GM12878 (cell line): ENCODE results near the gene ZNF99. TPM values are rescaled to one million over a fixed set of nuclear protein-coding genes. Genes with fewer than 3 reads are reported as not detected.

ENCODE experiments used
- ATAC-seq: fragments of 200-7000 bp; cut with Tn5 transposase; 3 replicates; pipeline ENCODE4 v1.9.1; 2020; ENCODE audit warnings: mild to moderate bottlenecking, moderate library complexity
- BruUV-seq: library from RNA; stranded (reverse); fragments of 400-500 nt; replicated peaks from 2 replicates; lab custom pipeline; 2021; lab: Mats Ljungman, UMichigan
- CTCF ChIA-PET: fragments of 300-600 bp; sonication (Branson Sonifier 250); formaldehyde crosslinking; extraction: SDS; loops from one replicate; lab custom pipeline; 2021; ENCODE audit warnings: inconsistent platforms; lab: Yijun Ruan, JAX
- POLR2A ChIA-PET: fragments of 350-600 bp; formaldehyde crosslinking; extraction: SDS; loops from one replicate; lab custom pipeline; 2021; ENCODE audit warnings: inconsistent platforms; lab: Charles Lee
- RAD21 ChIA-PET: fragments of 300-600 bp; sonication (Branson Sonifier 250); formaldehyde crosslinking; loops from one replicate; lab custom pipeline; 2023; ENCODE audit warnings: antibody characterized with exemption; ENCODE audit not compliant: unreplicated experiment; lab: Charles Lee
- SMC1A ChIA-PET: fragments of 300-600 bp; sonication (Branson Sonifier 250); formaldehyde crosslinking; loops from one replicate; lab custom pipeline; 2023; ENCODE audit not compliant: unreplicated experiment, uncharacterized antibody; lab: Charles Lee
- DNase-seq: peaks from one replicate; pipeline ENCODE4 v3.0.0-alpha.2; 2011; ENCODE audit warnings: low read depth, low spot score
- FAIRE-seq: peaks from 3 replicates; lab custom pipeline; 2011; peaks lifted over from hg19 to GRCh38; lab: Jason Lieb, UNC
- H2AFZ ChIP-seq: 2 replicates; pipeline ENCODE4 v1.6.0; 2011; ENCODE audit warnings: low read depth, low read length, control low read depth; ENCODE audit not compliant: control insufficient read depth
- H3K27ac ChIP-seq: 2 replicates; pipeline ENCODE4 v1.5.1; 2011; ENCODE audit warnings: control low read depth; ENCODE audit not compliant: control insufficient read depth, insufficient read depth
- H3K27me3 ChIP-seq, 2 experiments: replicated peaks in 1 of 2; 2 replicates each; pipeline versions ENCODE4 v1.6.0 to v1.6.1; 2011; ENCODE audit warnings: low read length in 1 of 2; ENCODE audit not compliant: control insufficient read depth in 2 of 2, insufficient read depth in 2 of 2
- H3K36me3 ChIP-seq, 2 experiments: 2 replicates each; pipeline ENCODE4 v1.5.1; 2011; ENCODE audit warnings: low read length in 1 of 2; ENCODE audit not compliant: control insufficient read depth in 2 of 2, insufficient read depth in 2 of 2
- H3K4me1 ChIP-seq: 2 replicates; pipeline ENCODE4 v1.6.1; 2011; ENCODE audit warnings: mild to moderate bottlenecking, low read length, moderate library complexity, mixed read lengths; ENCODE audit not compliant: control insufficient read depth, insufficient read depth
- H3K4me2 ChIP-seq: 2 replicates; pipeline ENCODE4 v1.6.0; 2011; ENCODE audit warnings: control low read depth; ENCODE audit not compliant: control insufficient read depth, insufficient read depth
- H3K4me3 ChIP-seq: fragments of 200-600 bp; sonication (generic); 2 replicates; pipeline ENCODE4 v1.5.1; 2016
- H3K79me2 ChIP-seq: 2 replicates; pipeline ENCODE4 v1.6.0; 2011; ENCODE audit warnings: low read length; ENCODE audit not compliant: control insufficient read depth, insufficient read depth
- H3K9ac ChIP-seq: 2 replicates; pipeline ENCODE4 v1.8.0; 2011; ENCODE audit warnings: low read length, control low read depth, mixed read lengths; ENCODE audit not compliant: control insufficient read depth, insufficient read depth
- H3K9me3 ChIP-seq: replicated peaks from 3 replicates; pipeline ENCODE4 v1.5.1; 2011; ENCODE audit warnings: mild to moderate bottlenecking, low read length; ENCODE audit not compliant: control insufficient read depth, insufficient read depth
- H4K20me1 ChIP-seq: 2 replicates; pipeline ENCODE4 v1.6.0; 2011; ENCODE audit not compliant: control insufficient read depth, insufficient read depth
- CTCF ChIP-seq, 3 experiments: IDR thresholded peaks in 2 of 3; conservative IDR thresholded peaks in 1 of 3; 2 replicates each; pipeline ENCODE4 v1.5.1; 2011; ENCODE audit warnings: low read depth in 3 of 3, low read length in 3 of 3, mild to moderate bottlenecking in 3 of 3, control low read depth in 2 of 3, moderate library complexity in 2 of 3, inconsistent platforms in 1 of 3, mixed read lengths in 1 of 3; ENCODE audit not compliant: control insufficient read depth in 2 of 3, insufficient read depth in 1 of 3; ENCODE audit errors: extremely low read depth in 1 of 3
- ESRRA ChIP-seq: IDR thresholded peaks from 2 replicates; pipeline ENCODE4 v1.6.1; 2012; ENCODE audit warnings: mild to moderate bottlenecking, low read length, improper control_type of control experiment
- MEF2B ChIP-seq: fragments of 450-650 bp; IDR thresholded peaks from 2 replicates; pipeline ENCODE4 v1.6.1; 2018; ENCODE audit warnings: mild to moderate bottlenecking, moderate library complexity; ENCODE audit not compliant: partially characterized antibody, poor library complexity, severe bottlenecking
- NR2F1 ChIP-seq: fragments of 450-650 bp; conservative IDR thresholded peaks from 2 replicates; pipeline ENCODE4 v1.6.1; 2017; ENCODE audit warnings: mild to moderate bottlenecking
- POLR2A ChIP-seq: IDR thresholded peaks from 2 replicates; pipeline ENCODE4 v1.6.1; 2011; ENCODE audit warnings: low read depth, mild to moderate bottlenecking, low read length
- POLR2AphosphoS2 ChIP-seq: IDR thresholded peaks from 2 replicates; pipeline ENCODE4 v1.6.1; 2011; ENCODE audit warnings: low read depth, mild to moderate bottlenecking, low read length, improper control_type of control experiment, moderate library complexity
- POU2F2 ChIP-seq: IDR thresholded peaks from 3 replicates; pipeline ENCODE4 v1.6.1; 2011; ENCODE audit warnings: low read depth, mild to moderate bottlenecking, low read length, borderline replicate concordance
- RUNX3 ChIP-seq: IDR thresholded peaks from 2 replicates; pipeline ENCODE4 v1.6.1; 2012; ENCODE audit warnings: low read length, inconsistent platforms
- SIN3A ChIP-seq: IDR thresholded peaks from 2 replicates; pipeline ENCODE4 v1.6.1; 2012; ENCODE audit warnings: low read depth, low read length, improper control_type of control experiment
- SPI1 ChIP-seq: IDR thresholded peaks from 2 replicates; pipeline ENCODE4 v1.6.1; 2011; ENCODE audit warnings: low read depth, mild to moderate bottlenecking, low read length, moderate library complexity, borderline replicate concordance; ENCODE audit not compliant: insufficient read depth
- TCF12 ChIP-seq: IDR thresholded peaks from 2 replicates; pipeline ENCODE4 v1.6.1; 2011; ENCODE audit warnings: low read depth, mild to moderate bottlenecking, low read length
- YBX1 ChIP-seq: fragments of 450-650 bp; IDR thresholded peaks from 2 replicates; pipeline ENCODE4 v1.6.1; 2016; ENCODE audit warnings: antibody characterized with exemption
- ZNF24 ChIP-seq: fragments of 450-650 bp; IDR thresholded peaks from 2 replicates; pipeline ENCODE4 v1.6.1; 2017; ENCODE audit warnings: antibody characterized with exemption, mild to moderate bottlenecking
- ZNF687 ChIP-seq: fragments of 450-650 bp; IDR thresholded peaks from 2 replicates; pipeline ENCODE4 v1.6.1; 2017; ENCODE audit warnings: mild to moderate bottlenecking, moderate library complexity
- WGBS: methylation state at CpG from one replicate; pipeline ENCODE4 v1.1.6; 2016; ENCODE audit warnings: low lambda C conversion rate; ENCODE audit not compliant: insufficient replicate concordance, insufficient coverage; ENCODE audit errors: missing lambda C conversion rate; 5-methylcytosine and 5-hydroxymethylcytosine counted together
- in situ Hi-C: fragments of 300-500 bp; cut with MboI; formaldehyde crosslinking; loops from 9 replicates; pipeline ENCODE4 v1.14.3; 2018; ENCODE audit warnings: mixed read lengths
- intact Hi-C: fragments of 100-400 bp; cut with micrococcal nuclease; formaldehyde crosslinking; loops from one replicate; pipeline ENCODE4 v1.14.2; 2022; ENCODE audit not compliant: unreplicated experiment
- polyA plus RNA-seq, 11 experiments: library from polyadenylated mRNA; depleted of rRNA in 4 of 11; unstranded in 6 of 11; stranded (reverse) in 5 of 11; fragments of >200 nt; fragmentation: Nextera tagmentation in 4 of 11; fragmentation: Illumina TruSeq in 1 of 11; extraction: Ambion mirVana in 4 of 11; extraction: Trizol in 1 of 11; gene quantifications; 1 replicate in 1 of 11; 2 replicates in 10 of 11; pipeline versions ENCODE4 v1.2.1 to v1.2.3, GENCODE V29; 2011 to 2016; ENCODE audit warnings: inconsistent platforms in 2 of 11, missing spikeins in 2 of 11, low read depth in 1 of 11
- total RNA-seq, 4 experiments: library from RNA; depleted of rRNA in 3 of 4; stranded (reverse); fragments of >200 nt in 3 of 4; fragmentation: Illumina TruSeq in 1 of 4; extraction: Trizol in 1 of 4; gene quantifications; 2 replicates each; pipeline versions ENCODE4 v1.2.1 to v1.2.3, GENCODE V29; 2013 to 2021

ZNF99 gene
- total and polyA plus RNA-seq, 10 of the 15 experiments (the other 5 are each of a cell fraction or from before 2014, with no cell fraction given), result not detected

- TF ChIP-seq ZNF687 (no peak), NR2F1 (no peak), POLR2A (no peak)
These were observed 47.3 kb upstream of the ZNF99 start (continued) for GRCh38 chr19:22831211-22831610.

- no TSS peak for BruUV-seq
- CTCF ChIA-PET, result no interaction called here
These were observed 30.2 kb upstream of the ZNF99 start for GRCh38 chr19:22814124-22814523.

More at GRCh38 chr19:22814124-22814523, 30.2 kb upstream of the ZNF99 start:
- Histone ChIP-seq H3K27me3 (no peaks in the 10 kb centered on the region), H2AFZ (no peak overlapping the region), H3K27ac (no peak overlapping the region), H3K4me3 (no peak overlapping the region), H3K79me2 (no peaks in the 10 kb centered on the region), H3K9me3 (no peaks in the 10 kb centered on the region; the same call in 2 of the 3 replicates), H3K4me2 (no peak overlapping the region), H3K36me3 (no peaks in the 10 kb centered on the region), H3K4me1 (no peaks in the 10 kb centered on the region), H3K9ac (no peak overlapping the region), H4K20me1 (no peaks in the 10 kb centered on the region)
- TF ChIP-seq RUNX3 (no peak), CTCF (IDR thresholded peaks at IDR 0.05 in 2 of 3, conservative IDR thresholded peaks at IDR 0.05 in 1 of 3; ENCODE audit: control insufficient read depth in 2 of 3, extremely low read depth in 1 of 3, insufficient read depth in 1 of 3, low read depth in 3 of 3, low read length in 3 of 3) (no peak), SPI1 (no peak), SIN3A (no peak), POU2F2 (no peak), YBX1 (no peak), ESRRA (no peak), POLR2AphosphoS2 (no peak), TCF12 (no peak), ZNF24 (no peak), MEF2B (no peak)
- ChIA-PET RAD21 (no interaction called here), SMC1A (no interaction called here), POLR2A (no interaction called here)
- in situ Hi-C loops (no loop called here), intact Hi-C loops (no loop called here)
- WGBS, result 17% methylated on average over 2 of the region's 2 CpGs
- ATAC-seq (no peak), FAIRE-seq (no peak), DNase-seq (no peak)
